GM12875 (cell line): ENCODE measurements around the gene ARFGAP2.
"Not testable (repeated sequence)": the region's sequence is repeated elsewhere in the genome, so short reads cannot be mapped to it uniquely, and the experiment has no call there.

Experiments used
- H3K4me3 ChIP-seq: one replicate; pipeline ENCODE4 v1.5.1; 2011; ENCODE audit warnings: low read depth, low read length, control low read depth
- TF ChIP-seq, protein P1 (sequence below): IDR thresholded peaks from 2 replicates; pipeline ENCODE4 v1.5.1; 2011; ENCODE audit warnings: low read depth, mild to moderate bottlenecking, control low read depth, inconsistent platforms, low read length, moderate library complexity, borderline replicate concordance; ENCODE audit not compliant: insufficient read depth

ARFGAP2 gene

DNA sequence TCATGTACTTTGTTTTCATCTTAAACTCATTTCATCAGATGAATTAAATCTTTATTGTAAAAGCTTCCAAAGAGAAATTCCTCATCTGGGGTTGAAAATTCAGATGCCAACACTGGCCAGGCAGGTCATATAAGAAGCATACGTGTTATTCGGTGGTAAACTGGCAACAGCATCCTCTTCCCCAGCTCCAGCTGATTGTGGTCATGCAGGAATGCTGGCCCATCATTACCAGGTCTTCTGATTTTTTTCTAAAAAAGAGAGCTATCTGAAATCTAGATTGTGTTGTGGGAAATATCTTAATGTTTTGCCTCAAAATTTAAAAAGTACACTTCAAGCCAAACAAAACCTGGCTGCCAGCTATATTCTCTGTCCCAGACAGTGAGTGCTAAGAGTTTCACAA lies 53.6 kb downstream of the ARFGAP2 start:
- TF ChIP-seq, protein P1, sequence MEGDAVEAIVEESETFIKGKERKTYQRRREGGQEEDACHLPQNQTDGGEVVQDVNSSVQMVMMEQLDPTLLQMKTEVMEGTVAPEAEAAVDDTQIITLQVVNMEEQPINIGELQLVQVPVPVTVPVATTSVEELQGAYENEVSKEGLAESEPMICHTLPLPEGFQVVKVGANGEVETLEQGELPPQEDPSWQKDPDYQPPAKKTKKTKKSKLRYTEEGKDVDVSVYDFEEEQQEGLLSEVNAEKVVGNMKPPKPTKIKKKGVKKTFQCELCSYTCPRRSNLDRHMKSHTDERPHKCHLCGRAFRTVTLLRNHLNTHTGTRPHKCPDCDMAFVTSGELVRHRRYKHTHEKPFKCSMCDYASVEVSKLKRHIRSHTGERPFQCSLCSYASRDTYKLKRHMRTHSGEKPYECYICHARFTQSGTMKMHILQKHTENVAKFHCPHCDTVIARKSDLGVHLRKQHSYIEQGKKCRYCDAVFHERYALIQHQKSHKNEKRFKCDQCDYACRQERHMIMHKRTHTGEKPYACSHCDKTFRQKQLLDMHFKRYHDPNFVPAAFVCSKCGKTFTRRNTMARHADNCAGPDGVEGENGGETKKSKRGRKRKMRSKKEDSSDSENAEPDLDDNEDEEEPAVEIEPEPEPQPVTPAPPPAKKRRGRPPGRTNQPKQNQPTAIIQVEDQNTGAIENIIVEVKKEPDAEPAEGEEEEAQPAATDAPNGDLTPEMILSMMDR, result no peak
- no peak overlapping the region for H3K4me3 ChIP-seq

DNA sequence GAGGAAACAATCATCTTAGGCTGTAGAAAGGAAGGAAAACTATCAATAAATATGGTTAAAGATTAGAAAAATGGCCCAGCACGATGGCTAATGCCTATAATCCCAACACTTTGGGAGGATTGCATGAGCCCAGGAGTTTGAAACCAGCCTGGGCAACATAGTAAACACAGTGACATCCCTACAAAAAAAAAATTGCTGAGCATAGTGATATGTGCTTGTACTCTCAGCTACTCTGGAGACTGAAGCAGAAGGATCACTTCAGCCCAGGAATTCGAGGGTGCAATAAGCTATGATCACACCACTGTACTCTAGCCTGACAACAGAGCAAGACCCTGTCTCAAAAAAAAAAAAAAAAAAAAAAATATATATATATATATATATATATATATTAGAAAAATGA lies 54.9 kb downstream of the ARFGAP2 start:
- H3K4me3 ChIP-seq, result no peak overlapping the region
- TF ChIP-seq, protein P1, result no peak

DNA sequence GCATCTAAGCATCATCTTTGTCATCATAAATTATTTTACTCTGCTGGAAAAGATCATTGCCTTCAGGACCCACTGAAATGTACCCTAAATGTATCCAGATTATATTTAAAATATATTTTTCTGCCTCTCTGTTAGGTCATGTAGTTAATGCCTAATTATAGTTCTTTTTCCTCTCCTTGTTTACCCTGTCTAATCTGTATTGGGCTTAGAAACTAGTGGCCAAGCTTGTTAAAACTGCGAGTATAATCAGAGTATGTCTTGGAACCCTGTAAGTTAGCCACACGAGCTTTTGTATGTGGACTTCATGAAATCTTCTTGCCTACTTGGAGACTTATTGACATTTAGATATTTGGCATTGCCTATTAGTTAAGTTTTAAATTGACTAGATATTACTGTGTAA lies 55.6 kb downstream of the ARFGAP2 start:
- TF ChIP-seq, protein P1, result no peak
- H3K4me3 ChIP-seq, result no peak overlapping the region

DNA sequence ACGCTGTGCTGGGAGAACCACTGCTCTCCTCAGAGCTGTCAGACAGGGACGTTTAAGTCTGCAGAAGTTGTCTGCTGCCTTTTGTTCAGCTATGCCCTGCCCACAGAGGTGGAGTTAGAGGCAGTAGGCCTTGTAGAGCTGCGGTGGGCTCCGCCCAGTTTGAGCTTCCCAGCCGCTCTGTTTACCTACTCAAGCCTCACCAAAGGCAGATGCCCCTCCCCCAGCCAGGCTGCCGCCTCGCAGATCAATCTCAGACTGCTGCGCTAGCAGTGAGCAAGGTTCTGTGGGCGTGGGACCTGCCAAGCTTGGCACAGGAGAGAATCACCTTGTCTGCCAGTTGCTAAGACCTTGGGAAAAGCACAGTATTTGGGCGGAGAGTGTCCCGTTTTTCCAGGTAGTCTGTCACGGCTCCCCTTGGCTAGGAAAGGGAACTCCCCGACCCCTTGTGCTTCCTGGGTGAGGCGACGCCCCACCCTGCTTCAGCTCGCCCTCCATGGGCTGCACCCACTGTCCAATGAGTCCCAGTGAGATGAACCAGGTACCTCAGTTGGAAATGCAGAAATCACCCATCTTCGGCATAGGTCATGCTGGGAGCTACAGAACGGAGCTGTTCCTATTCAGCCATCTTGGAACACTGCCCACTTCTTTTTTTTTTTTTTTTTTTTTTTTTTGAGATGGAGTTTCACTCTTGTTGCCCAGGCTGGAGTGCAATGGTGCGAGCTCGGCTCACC lies 57.6 kb downstream of the ARFGAP2 start:
- not testable (repeated sequence) for H3K4me3 ChIP-seq
